SK-N-SH (cell line): ENCODE measurements around the gene SAE1.

Experiments used
- CTCF ChIP-seq: fragments of 200-600 bp; sonication (generic); IDR thresholded peaks from 2 replicates; pipeline ENCODE4 v1.6.1; 2017; ENCODE audit warnings: antibody characterized with exemption, mild to moderate bottlenecking, moderate library complexity
- EP300 ChIP-seq, 2 experiments: IDR thresholded peaks; 2 replicates each; pipeline versions ENCODE4 v1.4.0 to v1.6.1; 2012; ENCODE audit warnings: borderline replicate concordance in 1 of 2, low read depth in 1 of 2, low read length in 1 of 2
- MXI1 ChIP-seq: IDR thresholded peaks from 2 replicates; pipeline ENCODE4 v1.6.1; 2012; ENCODE audit warnings: mild to moderate bottlenecking, low read depth, low read length, improper control_type of control experiment
- NFIC ChIP-seq: IDR thresholded peaks from 2 replicates; pipeline ENCODE4 v1.4.0; 2012; ENCODE audit warnings: borderline replicate concordance
- NRF1 ChIP-seq: IDR thresholded peaks from 2 replicates; pipeline ENCODE4 v1.6.1; 2012; ENCODE audit warnings: low read depth, mild to moderate bottlenecking, low read length
- POLR2AphosphoS5 ChIP-seq: IDR thresholded peaks from 2 replicates; pipeline ENCODE4 v1.6.1; 2012; ENCODE audit warnings: low read depth, low read length
- TAF1 ChIP-seq: IDR thresholded peaks from 2 replicates; pipeline ENCODE4 v1.6.1; 2012; ENCODE audit warnings: low read depth, mild to moderate bottlenecking, low read length, moderate library complexity, borderline replicate concordance
- USF1 ChIP-seq: IDR thresholded peaks from 2 replicates; pipeline ENCODE4 v1.4.0; 2012; ENCODE audit warnings: low read depth, borderline replicate concordance

- TF ChIP-seq CTCF (no peak), MXI1 (no peak), EP300 (IDR thresholded peaks at IDR 0.05; ENCODE audit: borderline replicate concordance in 1 of 2, low read depth in 1 of 2, low read length in 1 of 2) (no peak), TAF1 (no peak), NFIC (no peak), USF1 (no peak), POLR2AphosphoS5 (no peak), NRF1 (no peak)
These were observed 22.5 kb upstream of the SAE1 start for GRCh38 chr19:47107953-47108746.
